ENCODE results near the gene CDKAL1.

GRCh38 chr6:21039926-21040325 is 505.7 kb downstream of the CDKAL1 start:
- TF ChIP-seq POLR2AphosphoS5 (IDR thresholded peaks at IDR 0.05; ENCODE audit: insufficient read depth in 1 of 2, low read depth in 1 of 2) = no peak
- no peak for TF ChIP-seq CTCF (IDR thresholded peaks at IDR 0.05)
- TF ChIP-seq POLR2A (IDR thresholded peaks at IDR 0.05) = no peak

All from vagina (tissue), 2 donors.